Subcutaneous abdominal adipose tissue (tissue), 5 donors: ENCODE data around the gene RBFOX1.

Source experiments
- H3K27ac ChIP-seq: one replicate; pipeline ENCODE4 v1.7.0; 2013; ENCODE audit warnings: low read depth, mild to moderate bottlenecking, inconsistent platforms, low read length, moderate library complexity
- H3K27me3 ChIP-seq, 5 donors: one replicate each; pipeline ENCODE4 v1.7.0; 2013; ENCODE audit warnings: low read length in 5 of 5, inconsistent platforms in 1 of 5; ENCODE audit not compliant: control insufficient read depth in 5 of 5, insufficient read depth in 4 of 5
- H3K36me3 ChIP-seq, 5 donors: one replicate each; pipeline ENCODE4 v1.7.0; 2013; ENCODE audit warnings: low read length in 5 of 5; ENCODE audit not compliant: control insufficient read depth in 5 of 5, insufficient read depth in 5 of 5
- H3K4me1 ChIP-seq, 5 donors: one replicate each; pipeline ENCODE4 v1.7.0; 2013; ENCODE audit warnings: low read length in 5 of 5, mild to moderate bottlenecking in 3 of 5, moderate library complexity in 1 of 5; ENCODE audit not compliant: control insufficient read depth in 5 of 5, insufficient read depth in 5 of 5
- H3K4me3 ChIP-seq, 5 donors: one replicate each; pipeline ENCODE4 v1.7.0; 2013; ENCODE audit warnings: low read length in 5 of 5, low read depth in 1 of 5
- H3K9ac ChIP-seq, 5 donors: one replicate each; pipeline ENCODE4 v1.7.0; 2013; ENCODE audit warnings: low read length in 5 of 5, mild to moderate bottlenecking in 4 of 5, moderate library complexity in 3 of 5
- H3K9me3 ChIP-seq, 5 donors: one replicate each; pipeline ENCODE4 v1.7.0; 2013; ENCODE audit warnings: low read length in 5 of 5; ENCODE audit not compliant: control insufficient read depth in 5 of 5
- donor health status: healthy.
- donor health status: healthy.
- donor health status: healthy.
- donor health status: healthy.
- donor health status: healthy.

The RBFOX1 gene

DNA sequence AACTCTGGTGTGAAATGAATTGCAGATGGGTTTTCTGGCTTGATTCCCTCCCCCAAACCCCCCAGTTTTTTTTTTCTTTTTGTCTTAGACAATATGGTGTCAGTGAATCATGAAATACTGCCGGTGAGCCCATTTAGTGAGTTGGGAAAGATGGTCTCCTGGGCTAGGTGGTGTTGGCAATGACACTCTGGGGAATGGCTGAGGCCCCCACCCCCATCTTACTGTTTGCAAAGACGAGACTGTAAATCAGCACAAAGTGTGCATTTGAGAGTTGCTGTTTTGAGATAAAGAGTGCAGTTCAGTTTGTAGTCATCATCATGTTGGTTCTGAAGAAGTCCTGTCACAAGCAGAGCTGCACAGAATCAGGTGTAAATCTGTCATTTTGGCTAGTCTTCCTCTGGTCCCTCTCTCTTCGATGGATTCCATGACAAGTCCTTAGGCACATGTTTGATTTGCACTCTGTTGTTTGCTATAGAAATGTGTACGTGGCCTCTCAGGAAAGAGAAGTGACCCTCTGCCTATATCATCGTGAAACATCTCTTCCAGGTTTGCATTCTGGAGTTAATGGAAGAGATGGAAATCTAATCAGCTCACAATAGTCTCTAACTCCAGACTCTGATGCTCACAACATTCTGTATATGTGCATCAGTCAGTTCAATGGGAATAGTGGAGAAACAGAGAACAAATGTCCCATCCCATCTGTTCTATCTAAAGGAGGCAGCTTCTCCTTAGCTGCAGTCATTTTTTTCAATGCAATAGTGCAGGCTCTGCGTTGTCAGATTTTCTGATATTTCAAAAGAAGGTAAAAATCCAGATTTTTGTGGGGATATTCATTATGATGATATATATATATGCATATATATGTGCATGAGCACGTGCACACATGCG is 34.6 kb downstream of the RBFOX1 start:
- peaks cover 0 to 18% (median 13%) of the 10 kb centered on the region in 5 donors for H3K4me1 ChIP-seq
- H3K27ac ChIP-seq, result no peak overlapping the region
- H3K9ac ChIP-seq, result no peak overlapping the region

DNA sequence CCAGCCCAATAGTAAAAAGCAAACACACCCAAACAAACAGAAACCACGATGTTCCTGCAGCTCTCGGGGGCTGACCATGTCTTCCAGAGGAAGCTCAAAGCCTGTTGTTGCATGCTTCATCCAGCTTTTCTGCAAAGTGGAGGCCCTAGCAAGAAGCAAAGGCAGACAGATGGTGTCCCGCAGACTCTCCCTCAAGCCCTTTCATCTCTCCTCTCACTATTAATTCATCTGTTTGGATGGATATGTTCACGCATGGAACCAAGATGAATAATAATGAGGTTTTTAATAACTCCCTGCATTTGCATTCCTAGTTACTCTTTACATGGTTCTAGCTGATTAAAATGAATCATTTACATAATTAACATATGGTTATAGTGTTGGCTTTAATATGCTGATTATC is 36.6 kb downstream of the RBFOX1 start:
- peaks cover 0 to 3% (median 0%) of the 10 kb centered on the region in 5 donors for H3K4me1 ChIP-seq
- H3K4me3 ChIP-seq, result no peak overlapping the region
- no peak overlapping the region for H3K9ac ChIP-seq
- peaks cover 0 to 6% (median 0%) of the 10 kb centered on the region in 5 donors for H3K9me3 ChIP-seq
- no peak overlapping the region for H3K27ac ChIP-seq
- no peaks in the 10 kb centered on the region for H3K36me3 ChIP-seq
- H3K27me3 ChIP-seq, result no peaks in the 10 kb centered on the region

More for the DNA sequence above, 34.6 kb downstream of the RBFOX1 start:
- Histone ChIP-seq H3K9me3 (peaks cover 0 to 6% (median 0%) of the 10 kb centered on the region in 5 donors), H3K36me3 (no peaks in the 10 kb centered on the region), H3K4me3 (no peak overlapping the region), H3K27me3 (no peaks in the 10 kb centered on the region)

DNA sequence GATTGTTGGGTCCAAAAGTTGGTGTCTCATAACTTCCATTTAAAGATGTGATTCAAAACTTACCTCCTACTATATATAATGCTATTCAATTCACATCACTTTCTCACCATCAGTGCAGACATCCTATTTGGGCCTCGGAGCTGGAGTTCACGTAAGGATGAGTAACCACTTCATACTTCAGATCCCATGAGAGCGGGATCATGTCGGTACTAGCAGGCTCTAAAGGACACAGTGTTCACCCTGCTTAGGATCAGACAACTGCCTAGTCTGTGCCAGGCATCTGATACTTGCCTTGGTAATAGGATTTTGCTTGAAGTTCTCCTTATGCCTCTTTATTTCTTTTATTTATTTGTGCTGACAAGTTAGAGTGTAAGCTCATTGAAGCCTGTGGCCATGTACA is 39.5 kb downstream of the RBFOX1 start:
- H3K9me3 ChIP-seq, result no peaks in the 10 kb centered on the region
- H3K27ac ChIP-seq, result no peak overlapping the region
- H3K36me3 ChIP-seq, result no peaks in the 10 kb centered on the region
- no peak overlapping the region for H3K9ac ChIP-seq
- no peak overlapping the region for H3K4me3 ChIP-seq
- H3K4me1 ChIP-seq, result no peaks in the 10 kb centered on the region
- no peaks in the 10 kb centered on the region for H3K27me3 ChIP-seq

DNA sequence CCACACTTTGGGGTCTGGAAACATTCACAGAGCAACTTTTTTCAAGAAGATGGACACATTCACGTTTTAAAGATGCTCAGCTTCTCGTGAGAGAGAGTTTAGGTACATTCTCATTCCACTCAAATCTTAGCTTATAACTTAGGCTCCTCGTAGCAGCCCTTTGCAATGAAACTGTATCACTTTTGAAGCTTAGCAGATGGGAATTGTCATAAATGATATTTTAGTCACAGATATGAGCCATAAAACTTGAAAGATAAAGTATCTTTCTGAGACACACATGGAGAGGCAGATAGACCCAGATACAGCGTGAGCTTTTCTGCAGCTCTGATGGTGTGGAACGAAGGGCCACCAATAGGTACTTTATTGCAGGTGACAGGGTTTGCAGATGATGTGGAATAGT is 41.1 kb downstream of the RBFOX1 start:
- Histone ChIP-seq H3K4me1 (no peaks in the 10 kb centered on the region), H3K9ac (no peak overlapping the region), H3K27ac (no peak overlapping the region)

DNA sequence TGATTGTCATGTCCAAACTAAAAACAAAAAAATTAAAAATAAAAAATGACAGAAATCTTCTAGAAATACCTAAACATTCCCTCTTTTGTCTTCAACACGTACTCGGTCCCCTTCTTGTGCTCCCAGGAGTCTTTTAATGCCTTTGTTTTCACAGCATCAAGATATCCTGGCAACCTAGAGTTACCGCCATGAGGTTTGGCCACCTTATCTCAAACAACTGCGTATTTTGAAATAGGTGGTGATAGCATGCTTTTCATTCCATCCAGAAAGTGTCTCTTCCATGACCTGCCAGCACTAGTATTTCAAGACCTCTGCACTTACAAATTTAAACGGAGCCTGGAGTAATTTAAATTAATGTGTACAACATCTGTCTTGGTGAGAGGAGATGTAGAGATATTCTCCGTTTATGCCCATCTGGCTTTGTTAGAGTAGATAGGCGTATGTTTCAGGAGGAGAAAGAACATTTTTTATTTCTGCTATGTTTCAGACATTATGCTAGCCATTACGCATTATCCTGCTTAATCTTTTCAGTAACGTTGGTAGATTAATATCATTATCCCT is 42.0 kb downstream of the RBFOX1 start:
- Histone ChIP-seq H3K36me3 (no peaks in the 10 kb centered on the region), H3K4me3 (no peak overlapping the region), H3K9ac (no peak overlapping the region), H3K27ac (no peak overlapping the region), H3K27me3 (no peaks in the 10 kb centered on the region), H3K4me1 (no peaks in the 10 kb centered on the region), H3K9me3 (no peaks in the 10 kb centered on the region)

More for the DNA sequence above, 41.1 kb downstream of the RBFOX1 start:
- H3K4me3 ChIP-seq, result no peak overlapping the region
- no peaks in the 10 kb centered on the region for H3K27me3 ChIP-seq
- H3K9me3 ChIP-seq, result no peaks in the 10 kb centered on the region
- H3K36me3 ChIP-seq, result no peaks in the 10 kb centered on the region

DNA sequence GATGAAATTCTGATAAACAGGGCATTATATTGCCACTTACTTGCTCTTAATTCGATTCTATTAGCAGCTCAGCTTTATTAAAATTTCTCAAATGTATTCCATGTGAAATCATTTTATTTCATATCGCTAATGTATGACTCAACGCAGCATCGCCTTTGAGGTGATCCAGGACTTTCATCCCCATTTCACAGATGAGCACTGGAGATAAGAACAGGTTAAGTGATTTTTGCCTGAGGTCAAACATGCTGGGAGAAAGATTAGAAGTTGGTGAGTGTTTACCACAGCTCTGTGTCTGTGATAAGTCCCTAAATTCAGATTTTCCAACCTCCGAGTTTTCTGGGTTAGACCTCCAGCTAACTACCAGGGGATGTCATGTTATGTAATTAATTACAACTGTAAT is 43.6 kb downstream of the RBFOX1 start:
- H3K27me3 ChIP-seq, result no peaks in the 10 kb centered on the region
- no peak overlapping the region for H3K9ac ChIP-seq
- no peaks in the 10 kb centered on the region for H3K36me3 ChIP-seq
- no peak overlapping the region for H3K4me3 ChIP-seq
- H3K27ac ChIP-seq, result no peak overlapping the region
- H3K9me3 ChIP-seq, result no peaks in the 10 kb centered on the region
- H3K4me1 ChIP-seq, result no peaks in the 10 kb centered on the region

DNA sequence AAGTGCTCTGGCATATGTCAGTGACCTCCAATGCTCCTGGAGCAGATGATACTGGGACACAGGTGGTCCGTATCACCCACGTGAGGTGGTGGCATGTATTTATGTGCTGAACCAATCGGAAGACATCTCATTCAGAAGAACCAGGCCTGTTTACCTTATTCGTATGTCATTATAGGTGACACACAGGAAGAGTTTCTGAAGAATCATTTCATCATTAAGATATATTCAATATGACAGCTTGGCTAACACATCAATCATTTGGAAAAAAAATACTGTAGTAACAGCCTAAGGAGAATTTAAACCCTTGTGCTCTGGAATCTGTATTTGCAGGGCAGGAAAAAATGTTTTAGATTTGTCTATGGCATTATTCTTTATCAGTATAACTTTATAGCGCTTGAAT is 44.6 kb downstream of the RBFOX1 start:
- H3K27ac ChIP-seq, result no peak overlapping the region
- H3K36me3 ChIP-seq, result no peaks in the 10 kb centered on the region
- no peak overlapping the region for H3K9ac ChIP-seq
- H3K4me3 ChIP-seq, result no peak overlapping the region
- no peaks in the 10 kb centered on the region for H3K4me1 ChIP-seq
- no peaks in the 10 kb centered on the region for H3K9me3 ChIP-seq
- no peaks in the 10 kb centered on the region for H3K27me3 ChIP-seq

DNA sequence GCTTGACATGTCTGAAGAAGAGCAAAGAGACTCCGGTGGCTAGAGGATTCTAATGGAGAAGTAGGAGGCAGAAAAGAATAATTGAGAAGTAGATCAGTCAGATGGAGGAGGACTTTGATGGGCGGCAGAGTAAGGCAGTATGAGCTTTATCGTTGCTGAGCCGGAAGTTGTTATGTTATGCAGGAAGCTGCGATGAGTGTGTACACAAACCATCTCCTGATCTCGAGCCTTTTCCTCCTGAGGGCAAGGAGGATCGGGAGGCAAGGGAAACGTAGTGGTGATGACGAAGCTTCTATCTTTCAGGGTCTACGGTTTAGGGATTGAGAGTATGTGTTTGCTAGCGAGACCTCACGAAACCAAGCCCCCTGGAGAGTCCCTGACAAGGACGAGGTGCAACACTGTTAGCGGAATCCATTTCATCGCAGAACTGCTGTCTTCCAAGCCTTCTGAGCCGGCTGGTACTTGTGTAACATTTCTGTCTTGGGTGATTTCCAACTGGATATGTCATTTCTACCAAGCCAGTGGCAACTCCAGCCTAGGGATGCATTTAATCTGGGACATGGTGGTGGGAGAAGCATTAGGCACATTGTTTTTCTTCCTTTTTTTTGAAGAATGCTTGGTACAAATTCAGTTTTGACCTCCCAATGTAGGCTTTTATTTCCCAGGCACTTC is 45.5 kb downstream of the RBFOX1 start:
- Histone ChIP-seq H3K9me3 (no peaks in the 10 kb centered on the region), H3K9ac (no peak overlapping the region), H3K4me3 (no peak overlapping the region), H3K27me3 (no peaks in the 10 kb centered on the region), H3K4me1 (no peaks in the 10 kb centered on the region), H3K27ac (no peak overlapping the region), H3K36me3 (no peaks in the 10 kb centered on the region)

DNA sequence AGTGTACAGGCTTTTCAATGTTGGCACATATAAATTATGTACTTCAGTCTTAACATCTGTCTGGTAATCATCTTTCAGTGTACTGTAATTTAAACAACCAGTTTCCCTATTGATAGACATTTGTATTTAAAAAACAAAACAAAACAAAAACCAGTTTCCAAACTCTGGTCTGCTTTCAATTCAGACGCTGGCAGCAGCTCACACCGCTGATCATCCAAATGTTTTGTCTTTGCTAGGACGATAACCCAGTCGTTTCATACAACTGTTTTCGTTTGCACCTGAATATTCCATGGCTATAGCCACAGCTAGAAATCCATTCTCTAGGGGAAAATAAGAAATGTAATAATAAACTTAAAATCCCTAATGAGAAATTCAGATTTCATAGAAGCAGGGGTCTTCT is 47.8 kb downstream of the RBFOX1 start:
- Histone ChIP-seq H3K4me1 (no peaks in the 10 kb centered on the region), H3K27me3 (no peaks in the 10 kb centered on the region), H3K36me3 (no peaks in the 10 kb centered on the region), H3K9ac (no peak overlapping the region), H3K4me3 (no peak overlapping the region), H3K27ac (no peak overlapping the region), H3K9me3 (no peaks in the 10 kb centered on the region)

DNA sequence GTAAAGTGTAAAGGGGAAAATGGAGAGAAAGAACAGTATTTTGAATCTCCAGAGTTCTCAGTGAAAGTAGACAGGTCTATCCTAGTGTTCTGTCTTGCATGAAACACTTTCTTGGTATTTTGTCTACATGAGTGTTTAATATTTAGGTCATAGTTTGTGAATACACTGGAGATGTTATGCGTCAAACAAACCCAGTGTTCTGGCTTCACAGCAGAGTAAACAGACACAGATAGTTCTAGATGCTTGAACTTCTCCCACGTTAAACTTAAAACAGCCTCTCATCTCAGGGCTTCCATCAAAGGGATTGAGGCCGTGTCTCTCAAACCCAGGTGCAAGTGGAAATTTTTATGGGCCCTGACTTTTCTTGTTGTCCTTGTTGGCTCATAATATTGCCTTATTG is 48.3 kb downstream of the RBFOX1 start:
- H3K36me3 ChIP-seq, result no peaks in the 10 kb centered on the region
- no peaks in the 10 kb centered on the region for H3K9me3 ChIP-seq
- no peak overlapping the region for H3K4me3 ChIP-seq
- H3K27ac ChIP-seq, result no peak overlapping the region
- H3K4me1 ChIP-seq, result no peaks in the 10 kb centered on the region
- no peaks in the 10 kb centered on the region for H3K27me3 ChIP-seq
- H3K9ac ChIP-seq, result no peak overlapping the region
